GM19372 (cell line): ENCODE data around the gene CNTNAP4.

Experiments
- ATAC-seq: cut with Tn5 transposase; IDR thresholded peaks from one replicate; pipeline ENCODE4 v1.9.1; 2021; ENCODE audit warnings: mild to moderate bottlenecking, low read depth, moderate library complexity; ENCODE audit not compliant: unreplicated experiment

Gene CNTNAP4

DNA sequence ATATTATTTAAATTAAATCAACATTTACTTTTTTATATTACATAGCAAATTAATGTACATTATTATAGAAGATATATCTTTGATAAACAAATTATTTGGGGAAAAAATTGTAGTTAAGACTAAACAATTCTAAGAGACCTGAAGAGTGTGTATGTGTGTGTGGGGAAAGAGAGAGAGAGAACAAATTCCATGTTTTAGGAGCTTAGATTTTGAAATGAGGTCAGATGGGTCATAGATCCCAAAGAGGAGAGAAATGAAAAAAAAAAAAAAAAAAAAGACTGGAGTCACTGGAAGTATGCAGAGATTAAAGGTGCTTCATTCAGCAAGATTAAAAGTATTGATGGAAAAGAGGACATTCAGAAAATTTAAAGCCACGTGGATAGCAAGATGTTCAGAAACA, 206.8 kb downstream of the CNTNAP4 start:
- no peak for ATAC-seq

DNA sequence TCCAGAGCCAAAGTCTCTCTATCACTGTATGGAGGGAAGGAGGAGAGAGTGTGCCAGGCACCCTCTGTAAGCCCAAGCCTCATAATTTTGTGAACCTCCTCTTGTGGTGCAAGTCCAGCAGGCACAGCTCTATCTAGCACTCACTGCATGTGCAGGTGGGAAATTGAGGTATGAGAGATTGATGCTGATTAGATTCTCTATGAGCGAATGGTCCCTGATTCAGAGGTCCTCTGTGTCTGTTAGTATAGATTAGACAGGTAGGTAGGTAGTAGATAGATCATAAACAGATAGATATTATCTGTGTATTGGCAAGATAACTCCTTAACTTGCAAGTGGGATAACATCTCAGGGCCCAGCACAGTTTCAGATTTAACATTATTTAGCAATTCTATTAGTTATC, 209.5 kb downstream of the CNTNAP4 start:
- ATAC-seq, result no peak

DNA sequence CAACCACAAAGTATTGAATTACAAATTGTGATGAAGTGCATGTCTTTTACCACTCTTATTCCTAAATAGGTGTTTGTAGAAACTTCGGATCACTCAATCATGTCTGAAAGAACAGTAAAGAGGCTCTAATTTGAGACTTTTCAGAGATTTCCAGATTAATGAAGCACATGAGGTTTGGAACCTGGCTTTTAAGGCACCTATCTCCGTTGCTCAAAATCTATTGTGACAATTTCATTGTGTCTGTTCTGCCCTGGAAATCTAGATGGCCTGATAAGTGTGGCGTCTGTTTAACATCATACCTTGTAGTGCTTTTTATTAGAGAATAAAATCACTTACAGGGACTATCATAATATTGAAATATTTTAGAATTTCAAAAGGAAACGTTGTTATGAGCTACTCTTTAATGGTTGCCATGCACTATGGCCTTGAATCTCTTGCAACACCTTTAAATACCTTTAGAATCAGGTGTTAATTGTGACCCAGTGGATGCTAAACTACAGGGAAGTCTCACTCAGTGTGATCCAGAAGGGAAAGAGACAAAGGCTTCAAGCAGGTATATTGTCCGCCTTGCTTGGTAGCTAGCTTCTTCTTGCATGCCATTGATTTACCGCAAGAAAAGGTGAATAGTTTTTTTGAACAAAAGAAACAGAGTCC, 210.3 kb downstream of the CNTNAP4 start:
- no peak for ATAC-seq

DNA sequence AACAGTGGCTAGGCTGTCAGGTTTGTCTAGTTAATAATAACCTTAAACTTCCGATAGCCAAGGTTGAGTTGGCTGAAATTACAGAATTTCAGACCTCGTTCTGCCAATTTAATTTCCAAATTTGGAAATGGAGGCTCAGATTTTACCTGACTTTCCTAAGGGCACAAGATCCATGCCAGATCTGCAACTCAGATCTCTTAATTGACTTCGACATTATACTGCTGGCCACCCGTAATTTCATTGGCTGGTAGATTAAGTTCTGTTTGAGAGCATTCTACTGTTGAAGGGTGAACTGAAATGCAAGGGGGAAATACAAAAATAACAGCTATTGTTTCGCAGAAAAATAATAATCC, 210.8 kb downstream of the CNTNAP4 start:
- ATAC-seq, result no peak

DNA sequence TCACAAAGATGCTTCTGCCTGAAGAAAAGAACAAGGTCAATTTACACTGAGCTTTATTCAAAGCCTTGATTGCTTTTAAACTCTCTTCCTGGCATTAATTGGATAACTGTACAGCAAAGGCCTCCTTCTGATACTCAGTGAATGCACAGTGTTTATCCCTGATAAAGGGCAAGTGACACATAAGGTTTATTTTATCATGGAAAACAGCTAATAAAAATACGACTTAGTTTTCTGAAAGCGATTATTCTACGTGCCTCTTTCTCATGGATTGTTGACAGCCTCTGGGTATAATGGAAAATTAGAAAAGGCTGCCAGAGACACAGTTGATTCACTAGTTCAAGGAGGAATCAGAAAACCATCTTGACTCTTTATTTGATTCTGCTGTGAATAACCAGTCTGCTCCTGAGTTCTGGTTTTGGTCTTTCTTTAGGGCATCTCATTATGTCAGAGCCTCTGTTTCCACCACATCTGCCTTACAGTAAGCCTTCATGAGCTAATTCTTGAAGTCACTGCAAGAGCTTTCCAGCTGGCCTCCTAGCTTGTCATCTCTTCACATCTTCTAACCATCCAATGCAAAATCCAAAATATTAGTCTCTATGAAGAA, 212.9 kb downstream of the CNTNAP4 start:
- no peak for ATAC-seq

DNA sequence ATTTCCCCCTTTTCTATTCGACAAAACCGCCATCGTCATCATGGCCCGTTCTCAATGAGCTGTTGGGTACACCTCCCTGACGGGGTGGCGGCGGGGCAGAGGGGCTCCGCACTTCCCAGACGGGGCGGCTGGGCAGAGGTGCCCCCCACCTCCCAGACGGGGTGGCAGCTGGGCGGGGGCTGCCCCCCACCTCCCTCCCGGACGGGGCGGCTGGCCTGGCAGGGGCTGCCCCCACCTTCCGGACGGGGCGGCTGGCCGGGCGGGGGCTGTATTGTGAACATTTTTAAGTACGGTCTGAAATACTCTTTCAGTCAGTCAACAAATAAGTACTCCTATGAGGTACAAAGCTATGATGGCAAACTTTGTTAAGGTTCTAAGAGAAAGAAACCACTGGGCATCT, 222.8 kb downstream of the CNTNAP4 start:
- ATAC-seq, result no peak

DNA sequence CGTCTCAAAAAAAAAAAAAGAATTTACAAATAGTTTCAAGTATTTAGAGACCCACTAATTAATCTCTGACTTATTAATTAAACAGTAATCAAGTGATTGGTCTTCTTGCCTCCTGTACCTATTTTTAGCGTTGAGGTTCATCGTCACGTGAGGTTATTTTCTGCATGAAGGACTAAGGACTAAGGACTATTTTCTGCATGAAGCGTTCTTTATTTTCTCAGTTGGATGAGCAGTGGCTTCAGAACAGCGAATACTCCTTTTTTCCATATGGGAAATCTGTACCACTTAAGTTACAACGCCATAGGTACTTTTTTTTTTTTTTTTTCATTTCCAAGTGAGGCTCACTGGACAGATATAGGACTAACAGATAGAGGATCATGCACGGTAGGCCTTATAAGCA, 224.9 kb downstream of the CNTNAP4 start:
- ATAC-seq, result no peak

DNA sequence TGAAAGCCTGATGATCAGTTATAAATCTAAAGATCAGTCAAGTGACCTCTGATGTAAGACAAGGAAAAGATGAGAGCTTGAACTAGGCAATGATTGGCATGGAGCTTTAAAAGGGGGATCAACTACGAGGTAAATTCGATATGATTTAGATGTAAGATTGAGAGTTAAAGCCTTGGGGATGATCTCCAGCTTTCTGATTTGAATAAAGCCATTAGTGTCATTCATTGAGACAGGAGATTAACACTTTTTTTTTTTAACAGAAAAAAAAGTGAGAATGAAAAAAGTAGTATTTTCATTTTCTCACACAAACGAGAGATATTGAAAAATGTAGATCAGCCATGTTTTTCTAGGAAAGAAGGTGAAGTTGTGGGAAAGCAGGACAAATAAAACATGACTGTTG, 225.4 kb downstream of the CNTNAP4 start:
- no peak for ATAC-seq

DNA sequence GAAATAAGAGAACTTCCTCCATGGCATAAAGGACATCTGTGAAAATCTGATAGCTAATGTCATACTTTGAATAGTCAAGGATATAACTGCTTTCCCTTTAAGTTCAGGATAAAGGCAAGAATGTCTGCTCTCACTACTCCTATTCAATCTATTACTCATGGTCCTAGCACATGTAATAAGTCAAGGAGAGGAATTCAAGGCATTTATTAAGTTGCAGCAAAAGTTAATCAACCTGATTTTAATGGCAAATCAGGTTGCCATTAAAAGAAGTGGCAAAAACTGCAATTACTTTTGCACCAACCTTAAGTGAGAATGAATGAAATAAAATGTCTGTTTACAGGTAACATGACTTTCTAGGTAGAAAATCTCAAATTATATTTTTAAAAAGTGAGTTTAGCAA, 225.9 kb downstream of the CNTNAP4 start:
- ATAC-seq, result no peak

DNA sequence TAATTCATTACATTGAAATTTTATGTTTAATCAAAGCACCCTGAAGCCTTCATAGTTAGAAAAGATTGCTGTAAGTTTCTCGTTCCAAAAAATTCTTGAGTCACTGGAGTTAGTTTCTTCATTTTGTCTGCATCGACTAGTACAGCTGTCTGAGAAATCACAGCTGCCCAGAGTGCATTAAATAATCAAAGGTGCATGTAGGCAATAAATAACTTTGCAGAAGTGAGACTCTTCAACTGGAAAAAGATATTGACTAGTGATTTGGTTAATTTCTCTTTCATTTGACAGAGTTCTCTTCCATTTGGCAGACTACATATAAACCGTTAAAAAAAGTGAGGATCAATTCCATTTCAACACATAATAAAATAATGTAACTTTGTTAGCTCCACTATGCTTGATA, 234.0 kb downstream of the CNTNAP4 start:
- no peak for ATAC-seq

DNA sequence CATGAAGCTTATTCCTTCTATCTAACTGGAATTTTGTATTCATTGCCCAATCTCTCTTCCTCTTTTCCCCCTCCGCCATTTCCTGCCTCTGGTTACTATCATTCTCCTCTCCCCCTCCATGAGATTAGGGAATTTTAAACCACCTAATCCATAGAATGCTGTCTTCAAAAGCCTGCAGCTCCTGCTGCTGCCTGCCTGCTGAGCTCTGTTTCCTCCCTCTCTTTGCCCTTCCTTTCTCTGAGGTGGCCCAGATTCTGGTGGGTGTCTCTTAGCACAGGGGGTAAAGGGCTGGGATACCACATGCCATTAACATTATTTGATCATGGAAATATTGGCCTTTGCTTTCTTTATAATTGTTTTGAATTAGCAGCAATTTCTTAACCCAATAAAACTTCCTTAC, 241.6 kb downstream of the CNTNAP4 start:
- ATAC-seq, result no peak

DNA sequence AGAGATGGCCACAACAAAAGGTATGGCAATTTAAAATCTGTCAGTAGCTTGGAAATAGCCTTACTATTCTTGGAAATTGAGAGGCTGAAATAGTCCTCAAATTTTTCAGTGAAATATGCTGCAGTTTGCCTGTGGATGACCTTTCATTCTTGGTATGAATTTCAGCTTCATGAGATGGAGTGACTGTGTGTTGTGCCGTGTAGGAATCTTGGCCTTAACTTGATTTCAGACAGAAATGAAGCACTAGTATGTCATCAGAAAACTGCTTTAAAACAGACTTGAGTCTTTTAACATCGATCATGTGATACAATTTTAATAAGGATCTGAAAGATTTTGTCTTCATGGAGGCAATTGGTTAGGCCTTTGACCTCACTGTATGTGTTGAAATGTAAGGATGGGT, 247.2 kb downstream of the CNTNAP4 start:
- ATAC-seq, result no peak

DNA sequence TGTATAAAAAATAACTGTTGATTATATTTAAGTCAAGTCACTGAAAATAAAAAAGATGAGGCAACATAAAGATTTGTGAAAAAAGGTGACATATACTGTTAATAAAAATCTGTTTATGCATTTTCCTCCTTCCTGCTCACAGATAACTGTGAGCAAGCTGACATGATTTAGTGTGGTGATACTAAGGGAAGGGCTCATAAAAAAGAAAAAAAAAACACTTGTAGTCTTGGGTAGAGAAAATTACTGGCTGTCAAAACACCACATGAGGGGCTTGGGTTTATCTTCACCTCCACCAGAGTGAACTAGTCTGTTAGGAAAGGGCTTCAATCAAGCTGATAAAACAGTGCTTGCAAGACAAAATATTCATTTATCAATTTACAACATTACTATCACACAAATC, 247.6 kb downstream of the CNTNAP4 start:
- no peak for ATAC-seq

DNA sequence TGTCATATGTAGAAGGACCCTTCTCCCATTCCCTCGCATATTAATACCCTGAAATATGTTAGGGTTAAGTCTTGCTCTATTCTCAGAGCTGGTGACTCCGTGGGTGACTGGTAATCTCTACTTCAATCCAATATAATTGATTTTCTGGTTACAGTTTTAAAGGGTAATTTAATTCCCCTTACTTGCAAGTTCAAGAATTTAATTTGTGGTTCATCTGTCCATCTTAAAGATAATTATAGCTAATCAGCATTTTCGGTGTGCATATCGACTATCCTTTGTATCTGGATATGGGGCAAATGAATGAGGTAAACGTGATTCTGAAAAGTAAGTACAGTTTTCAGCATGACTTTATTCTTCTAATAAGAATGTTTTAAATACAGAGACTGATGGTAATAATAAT, 250.0 kb downstream of the CNTNAP4 start:
- ATAC-seq, result no peak

DNA sequence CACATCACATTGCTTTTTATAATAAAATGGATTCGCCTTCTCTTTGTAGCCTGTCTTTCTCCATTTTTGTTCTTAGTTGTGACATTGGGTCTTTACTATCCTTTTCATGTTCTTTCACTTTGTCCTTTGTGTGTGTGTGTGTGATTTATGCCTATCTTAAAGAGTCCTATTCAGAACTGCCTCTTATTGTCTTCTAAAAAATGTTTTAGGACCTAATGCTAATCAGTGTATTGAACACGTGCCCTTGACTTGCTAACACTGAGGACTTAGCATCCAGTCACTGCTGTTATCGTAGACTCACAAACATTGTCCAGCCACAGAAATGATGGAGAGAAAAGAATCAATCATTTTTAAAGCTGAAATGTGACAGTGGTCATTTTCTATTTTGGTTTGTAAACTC, 251.9 kb downstream of the CNTNAP4 start:
- no peak for ATAC-seq

DNA sequence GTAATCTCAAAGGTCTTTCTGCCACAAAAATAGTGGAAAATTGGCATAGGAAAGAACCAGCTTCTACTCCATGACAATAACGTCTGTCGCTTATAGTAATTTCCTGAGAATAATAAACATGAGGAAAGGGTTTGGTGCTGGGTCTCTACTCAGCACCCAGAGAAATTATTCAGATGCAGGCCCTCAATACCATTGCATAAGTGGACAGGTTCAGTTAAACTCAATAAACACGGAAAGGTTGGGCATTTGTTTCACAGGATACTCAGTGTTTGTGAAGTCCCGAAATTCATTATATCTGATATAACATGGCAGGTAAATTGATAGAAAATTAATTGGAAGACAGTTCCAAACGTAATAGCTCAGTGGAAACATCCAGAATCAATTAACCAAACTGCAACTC, 254.0 kb downstream of the CNTNAP4 start:
- ATAC-seq, result no peak

DNA sequence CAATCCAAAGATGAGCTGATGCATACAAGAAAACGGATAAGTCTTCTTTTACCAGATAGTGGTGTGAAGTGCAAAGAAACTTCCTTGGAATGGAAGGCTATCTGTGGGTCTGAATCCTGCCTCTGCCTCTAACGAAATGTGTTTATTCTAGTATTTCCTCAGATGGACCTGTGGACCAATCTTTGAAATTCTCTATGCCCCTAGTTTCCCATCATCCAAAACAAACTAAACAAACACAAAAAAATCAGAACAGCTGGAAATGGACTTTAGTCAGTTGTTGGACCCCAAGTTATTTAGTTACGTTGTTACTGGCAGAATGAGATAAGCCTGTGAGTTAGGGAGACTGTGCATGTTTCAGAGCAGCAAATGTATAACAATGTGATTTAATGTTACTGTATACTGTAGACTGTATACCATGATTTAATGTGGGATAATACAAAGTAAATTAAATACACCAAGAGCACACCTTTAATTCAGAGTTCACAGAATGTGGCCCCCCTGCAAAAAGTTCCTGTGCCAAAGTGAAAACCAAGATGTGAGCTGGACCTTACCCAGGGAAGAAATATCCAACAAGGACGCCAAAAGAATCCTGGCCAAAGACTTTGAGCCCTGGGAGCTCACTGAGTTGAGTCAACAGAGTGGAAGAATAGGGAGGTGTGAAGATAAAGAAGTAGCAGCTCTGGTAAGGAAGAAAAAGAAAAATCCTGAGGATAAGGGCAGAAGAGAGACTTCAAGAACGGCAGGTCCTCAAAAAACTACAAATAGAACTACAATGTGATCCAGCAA, 255.2 kb downstream of the CNTNAP4 start:
- ATAC-seq, result no peak

DNA sequence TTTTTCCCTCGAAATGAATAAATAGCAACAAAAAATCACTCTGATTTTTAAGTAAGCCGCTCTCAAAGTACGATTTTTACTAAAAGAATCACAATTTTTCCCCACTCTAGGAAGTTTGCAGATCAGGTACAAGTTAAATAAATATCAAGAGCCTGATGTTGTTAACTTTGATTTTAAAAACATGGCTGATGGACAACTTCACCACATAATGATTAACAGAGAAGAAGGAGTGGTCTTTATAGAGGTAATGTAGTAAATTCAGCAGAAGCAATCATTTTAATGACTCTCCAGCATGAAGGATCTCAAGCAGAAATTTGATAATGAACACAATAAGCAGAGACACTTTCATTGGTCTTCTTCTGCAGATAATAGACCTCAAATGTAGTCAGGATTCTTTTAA, 262.4 kb downstream of the CNTNAP4 start:
- ATAC-seq, result no peak

DNA sequence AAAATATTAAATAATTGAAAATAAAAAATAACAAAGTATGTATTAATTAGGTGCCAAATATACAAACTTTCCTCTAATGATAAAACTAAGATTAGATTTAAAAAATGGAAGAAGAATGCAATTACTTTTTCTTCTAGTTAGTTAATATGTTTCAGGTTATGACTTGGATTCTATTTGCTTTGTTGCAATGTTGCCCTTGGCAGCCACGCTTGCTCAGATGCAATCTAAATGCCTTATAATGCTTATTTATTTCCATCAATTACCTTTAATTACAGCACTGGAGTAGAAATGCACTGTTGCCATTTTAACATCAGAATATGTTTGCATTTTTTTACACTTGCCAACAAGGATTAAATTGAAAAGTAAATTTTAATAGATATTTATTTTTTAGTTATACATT, 263.9 kb downstream of the CNTNAP4 start:
- no peak for ATAC-seq

DNA sequence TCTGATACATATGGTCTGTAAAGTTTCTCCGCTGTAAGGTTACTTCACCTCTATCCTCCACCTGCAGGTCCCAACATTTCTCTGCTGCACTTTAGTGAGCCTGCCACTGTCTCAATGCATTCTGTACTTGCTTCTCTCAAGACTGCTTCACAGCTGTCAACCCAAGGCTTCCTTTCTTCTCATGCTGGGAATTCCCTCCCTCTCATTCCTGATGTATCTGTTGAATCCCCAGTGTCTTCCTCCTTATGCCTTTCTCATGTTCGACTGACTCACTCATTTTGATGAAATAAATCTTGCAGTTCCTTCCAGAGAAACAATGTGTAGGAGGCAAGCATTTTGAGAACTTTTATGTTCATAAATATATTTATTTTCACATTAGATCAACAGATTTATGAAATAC, 288.3 kb downstream of the CNTNAP4 start:
- no peak for ATAC-seq

DNA sequence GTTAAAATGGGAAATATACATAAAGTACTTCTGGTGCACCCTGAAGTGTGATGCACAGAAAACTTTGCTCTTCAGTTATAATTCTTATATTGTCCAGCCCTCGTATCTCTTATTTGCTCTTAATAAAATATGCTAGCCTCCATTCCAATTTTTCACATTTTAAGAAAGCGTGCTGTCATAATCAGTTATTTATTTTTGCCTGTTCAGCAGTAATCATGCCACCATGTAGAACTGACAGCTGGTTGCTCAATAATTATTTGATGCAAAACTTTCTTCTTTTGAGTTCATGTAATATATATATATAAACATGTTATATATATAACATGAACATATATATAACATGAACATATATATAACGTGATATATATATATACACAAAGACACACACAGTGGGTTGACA, 294.6 kb downstream of the CNTNAP4 start:
- no peak for ATAC-seq

DNA sequence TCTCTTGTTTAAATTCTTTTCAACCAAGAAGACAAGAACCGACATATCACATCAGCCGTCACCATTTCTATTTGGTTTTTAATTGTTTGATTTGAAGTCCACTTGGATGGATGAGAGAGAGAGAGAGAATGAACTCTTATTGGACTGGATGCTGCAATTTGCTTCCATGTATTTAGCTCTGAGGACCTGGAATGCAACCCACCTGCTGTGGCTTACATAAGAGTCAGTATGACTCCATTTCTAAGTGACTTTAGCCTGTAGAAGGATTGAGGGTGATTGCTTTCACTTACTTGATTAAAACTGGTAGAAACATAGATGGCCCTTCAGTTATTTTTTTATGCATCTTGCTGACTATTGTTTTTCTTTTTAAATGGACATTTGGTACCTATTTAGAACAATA, 296.1 kb downstream of the CNTNAP4 start:
- no peak for ATAC-seq
